K562 (cell line): ENCODE data around the gene LDLR. TPM values are rescaled to one million over a fixed set of nuclear protein-coding genes. Genes with fewer than 3 reads are reported as not detected.

Source experiments
- ATF6 ChIP-seq: sonication (generic); formaldehyde crosslinking; IDR thresholded peaks from 2 replicates; pipeline ENCODE4 v1.4.0; 2020; ENCODE audit warnings: mild to moderate bottlenecking, missing genetic modification reagents
- CREB3 ChIP-seq: fragments of 450-650 bp; conservative IDR thresholded peaks from 2 replicates; pipeline ENCODE4 v1.6.1; 2016; ENCODE audit warnings: missing genetic modification characterization, low read depth, mild to moderate bottlenecking, missing compliant biosample characterization, moderate library complexity
- ELF1 ChIP-seq: fragments of 200-800 bp; sonication (Bioruptor generic); IDR thresholded peaks from 2 replicates; pipeline ENCODE4 v1.6.1; 2016; ENCODE audit warnings: missing genetic modification characterization, missing compliant biosample characterization
- NRF1 ChIP-seq, 2 experiments: fragments of 450-650 bp; IDR thresholded peaks in 1 of 2; conservative IDR thresholded peaks in 1 of 2; 2 replicates each; pipeline ENCODE4 v1.6.1; 2014; ENCODE audit warnings: mild to moderate bottlenecking in 2 of 2
- PTTG1 ChIP-seq: fragments of 450-650 bp; IDR thresholded peaks from 2 replicates; pipeline ENCODE4 v1.6.1; 2016; ENCODE audit warnings: low read depth, mild to moderate bottlenecking, missing genetic modification characterization, missing compliant biosample characterization
- RFX7 ChIP-seq: fragments of 250-450 bp; sonication (Bioruptor Pico); IDR thresholded peaks from 2 replicates; pipeline ENCODE4 v1.5.1; 2021; ENCODE audit warnings: mild to moderate bottlenecking
- SMAD1 ChIP-seq: fragments of 150-350 bp; IDR thresholded peaks from 2 replicates; pipeline ENCODE4 v1.6.1; 2014; ENCODE audit warnings: low read length, low read depth; ENCODE audit not compliant: partially characterized antibody
- SMC3 ChIP-seq: conservative IDR thresholded peaks from 2 replicates; pipeline ENCODE4 v1.6.1; 2011; ENCODE audit warnings: low read depth, low read length, improper control_type of control experiment; ENCODE audit not compliant: insufficient read depth
- TCF3 ChIP-seq: sonication (generic); formaldehyde crosslinking; IDR thresholded peaks from 2 replicates; pipeline ENCODE4 v1.4.0; 2020; ENCODE audit warnings: mild to moderate bottlenecking, missing genetic modification reagents
- ZKSCAN3 ChIP-seq: fragments of 250-450 bp; sonication (Bioruptor Pico); IDR thresholded peaks from 2 replicates; pipeline ENCODE4 v1.4.0; 2020
- ZNF253 ChIP-seq: fragments of 250-450 bp; sonication (Bioruptor Pico); conservative IDR thresholded peaks from 2 replicates; pipeline ENCODE4 v1.6.1; 2021; ENCODE audit warnings: mild to moderate bottlenecking
- ZNF384 ChIP-seq: IDR thresholded peaks from 2 replicates; pipeline ENCODE4 v1.6.1; 2012; ENCODE audit warnings: low read depth, low read length, improper control_type of control experiment
- ZNF592 ChIP-seq: fragments of 450-650 bp; IDR thresholded peaks from 2 replicates; pipeline ENCODE4 v1.6.1; 2017; ENCODE audit warnings: antibody characterized with exemption, mild to moderate bottlenecking
- polyA plus RNA-seq, 8 experiments: library from polyadenylated mRNA; depleted of rRNA in 4 of 8; stranded (reverse) in 5 of 8; unstranded in 3 of 8; fragments of >200 nt; fragmentation: Nextera tagmentation in 2 of 8; fragmentation: Illumina TruSeq in 1 of 8; extraction: Ambion mirVana in 2 of 8; extraction: Trizol in 1 of 8; gene quantifications; 2 replicates each; pipeline versions ENCODE4 v1.2.1 to v1.2.3, GENCODE V29; 2011 to 2014; ENCODE audit warnings: inconsistent platforms in 1 of 8, missing spikeins in 1 of 8
- total RNA-seq, 7 experiments: library from RNA; depleted of rRNA in 6 of 7; stranded (reverse); fragments of >200 nt in 6 of 7; fragmentation: Illumina TruSeq in 2 of 7; extraction: Trizol in 2 of 7; gene quantifications; 2 replicates each; pipeline versions ENCODE4 v1.2.1 to v1.2.3, GENCODE V29; 2011 to 2021; ENCODE audit warnings: low replicate concordance in 1 of 7

The LDLR gene
- total and polyA plus RNA-seq, 9 of the 15 experiments (the other 6 are each of a cell fraction or from before 2014, with no cell fraction given), result 19.9 to 114 (median 56.3) TPM

- TF ChIP-seq ATF6 (CRISPR knock-in tag) (0 out of 2 replicates have a peak, but pooled peaks have one; percentile 44), ZNF592 (no peak), ZNF384 (0 out of 2 replicates have a peak, but pooled peaks have one; percentile 14), SMAD1 (peak; percentile 49), SMC3 (peak; percentile 89), ELF1 (peak; percentile 60; the same call in 1 of the 2 replicates), ZNF253 (CRISPR knock-in tag) (no peak), NRF1 (conservative IDR thresholded peaks at IDR 0.05 in 1 of 2, IDR thresholded peaks at IDR 0.05 in 1 of 2) (peak; percentile 94 to 95), ZKSCAN3 (CRISPR knock-in tag) (no peak), RFX7 (CRISPR knock-in tag) (no peak), PTTG1 (tag) (no peak), CREB3 (no peak), TCF3 (CRISPR knock-in tag) (0 out of 2 replicates have a peak, but pooled peaks have one; percentile 20)
Measured at GRCh38 chr19:11137542-11138384, 48.5 kb downstream of the LDLR start (continued).
